GM23338 (cell line): ENCODE measurements around the gene CPAMD8. TPM values are rescaled to one million over a fixed set of nuclear protein-coding genes. Genes with fewer than 3 reads are reported as not detected.
A peak's percentile ranks its signal among the peaks of the same experiment; 100 is the strongest.

Experiments
- ATAC-seq: fragments of 200-7000 bp; cut with Tn5 transposase; 3 replicates; pipeline ENCODE4 v1.9.1; 2020
- DNase-seq: peaks from one replicate; pipeline ENCODE4 v3.0.0-alpha.2; 2015; ENCODE audit warnings: low spot score
- H2AFZ ChIP-seq: fragments of 200-600 bp; sonication (generic); 2 replicates; pipeline ENCODE4 v1.8.0; 2016; ENCODE audit warnings: antibody characterized with exemption, mild to moderate bottlenecking, moderate library complexity
- H3F3A ChIP-seq: fragments of 200-600 bp; sonication (generic); replicated peaks from 2 replicates; pipeline ENCODE4 v1.8.0; 2017; ENCODE audit warnings: antibody characterized with exemption, mixed run types, low read depth
- H3K27ac ChIP-seq: fragments of 200-600 bp; sonication (generic); 2 replicates; pipeline ENCODE4 v1.6.1; 2016; ENCODE audit warnings: low read depth
- H3K27me3 ChIP-seq: fragments of 200-600 bp; sonication (generic); 2 replicates; pipeline ENCODE4 v1.8.0; 2016; ENCODE audit warnings: mild to moderate bottlenecking, mixed run types, moderate library complexity; ENCODE audit not compliant: insufficient read depth
- H3K36me3 ChIP-seq: fragments of 200-600 bp; sonication (generic); 2 replicates; pipeline ENCODE4 v1.8.0; 2016; ENCODE audit warnings: mild to moderate bottlenecking; ENCODE audit not compliant: insufficient read depth
- H3K4me1 ChIP-seq: fragments of 200-600 bp; sonication (generic); 2 replicates; pipeline ENCODE4 v1.8.0; 2016; ENCODE audit warnings: mild to moderate bottlenecking, moderate library complexity; ENCODE audit not compliant: insufficient read depth
- H3K4me2 ChIP-seq: fragments of 200-600 bp; sonication (generic); 2 replicates; pipeline ENCODE4 v1.7.1; 2017; ENCODE audit warnings: mixed run types
- H3K4me3 ChIP-seq: fragments of 200-600 bp; sonication (generic); 2 replicates; pipeline ENCODE4 v1.6.1; 2016; ENCODE audit warnings: mixed run types
- H3K79me2 ChIP-seq: fragments of 200-600 bp; sonication (generic); replicated peaks from 2 replicates; pipeline ENCODE4 v1.8.0; 2017; ENCODE audit warnings: mild to moderate bottlenecking; ENCODE audit not compliant: insufficient read depth
- H3K9me2 ChIP-seq: fragments of 200-600 bp; sonication (generic); 2 replicates; pipeline ENCODE4 v1.8.0; 2017; ENCODE audit not compliant: insufficient read depth
- H4K20me1 ChIP-seq: fragments of 200-600 bp; sonication (generic); replicated peaks from 2 replicates; pipeline ENCODE4 v1.8.0; 2017; ENCODE audit warnings: mild to moderate bottlenecking; ENCODE audit not compliant: insufficient read depth
- H3K27ac Mint-ChIP-seq: 2 replicates; pipeline ENCODE4 v1.8.0; 2020; ENCODE audit warnings: inconsistent platforms, mild to moderate bottlenecking, moderate library complexity, mixed read lengths
- H3K27me3 Mint-ChIP-seq: 3 replicates; pipeline ENCODE4 v1.8.0; 2022; ENCODE audit warnings: low read depth, mild to moderate bottlenecking, moderate library complexity, mixed read lengths, inconsistent platforms; ENCODE audit not compliant: insufficient read depth, poor library complexity
- H3K36me3 Mint-ChIP-seq: 3 replicates; pipeline ENCODE4 v1.8.0; 2021; ENCODE audit warnings: low read depth, mild to moderate bottlenecking, inconsistent platforms, moderate library complexity, mixed read lengths
- H3K4me1 Mint-ChIP-seq: 3 replicates; pipeline ENCODE4 v1.8.0; 2020; ENCODE audit warnings: mild to moderate bottlenecking, inconsistent platforms, mixed read lengths
- H3K4me3 Mint-ChIP-seq: 3 replicates; pipeline ENCODE4 v1.8.0; 2021; ENCODE audit warnings: moderate library complexity, mild to moderate bottlenecking, inconsistent platforms, mixed read lengths
- H3K9me3 Mint-ChIP-seq: 3 replicates; pipeline ENCODE4 v1.8.0; 2020; ENCODE audit warnings: moderate library complexity, mild to moderate bottlenecking, inconsistent platforms, mixed read lengths
- ETS1 ChIP-seq: IDR thresholded peaks from 2 replicates; pipeline ENCODE4 v1.6.1; 2016; ENCODE audit warnings: antibody characterized with exemption
- EZH2 ChIP-seq: fragments of 200-600 bp; sonication (generic); IDR thresholded peaks from one replicate; pipeline ENCODE4 v1.8.0; 2017; ENCODE audit warnings: antibody characterized with exemption, mild to moderate bottlenecking, low read depth; ENCODE audit not compliant: unreplicated experiment
- EZH2phosphoT487 ChIP-seq: fragments of 200-600 bp; sonication (generic); IDR thresholded peaks from one replicate; pipeline ENCODE4 v1.8.1; 2018; ENCODE audit warnings: antibody characterized with exemption; ENCODE audit not compliant: unreplicated experiment
- JUNB ChIP-seq: IDR thresholded peaks from one replicate; pipeline ENCODE4 v1.6.1; 2016; ENCODE audit warnings: antibody characterized with exemption; ENCODE audit not compliant: unreplicated experiment
- NANOG ChIP-seq: IDR thresholded peaks from 2 replicates; pipeline ENCODE4 v1.6.1; 2016; ENCODE audit warnings: antibody characterized with exemption, borderline replicate concordance
- POLR2AphosphoS5 ChIP-seq: IDR thresholded peaks from 2 replicates; pipeline ENCODE4 v1.6.1; 2016; ENCODE audit warnings: antibody characterized with exemption, low read depth
- STAT1 ChIP-seq: IDR thresholded peaks from one replicate; pipeline ENCODE4 v1.6.1; 2016; ENCODE audit warnings: antibody characterized with exemption; ENCODE audit not compliant: unreplicated experiment
- ZNF331 ChIP-seq: fragments of 250-450 bp; sonication (Bioruptor Pico); IDR thresholded peaks from 2 replicates; pipeline ENCODE4 v1.5.0; 2020; ENCODE audit warnings: low read depth, mild to moderate bottlenecking, moderate library complexity
- polyA plus RNA-seq: library from polyadenylated mRNA; unstranded; fragments of >200 nt; fragmentation: Nextera tagmentation; extraction: Ambion mirVana; gene quantifications from 2 replicates; pipeline ENCODE4 v1.2.1, GENCODE V29; 2016
- total RNA-seq: library from RNA; depleted of rRNA; stranded (reverse); fragments of >200 nt; shearing (Covaris generic); gene quantifications from 2 replicates; pipeline ENCODE4 v1.2.3, GENCODE V29; 2014
- TF ChIP-seq, protein P1 (sequence below), 2 experiments: fragments of 200-600 bp in 1 of 2; sonication (generic) in 1 of 2; conservative IDR thresholded peaks; 2 replicates each; pipeline versions ENCODE4 v1.5.1 to v1.6.1; 2016 to 2017; ENCODE audit warnings: antibody characterized with exemption in 2 of 2, low read depth in 2 of 2, mild to moderate bottlenecking in 2 of 2, moderate library complexity in 1 of 2

CPAMD8 gene
- total and polyA plus RNA-seq, 2 experiments from 2014 or later: 4.4 to 11.8 TPM

DNA sequence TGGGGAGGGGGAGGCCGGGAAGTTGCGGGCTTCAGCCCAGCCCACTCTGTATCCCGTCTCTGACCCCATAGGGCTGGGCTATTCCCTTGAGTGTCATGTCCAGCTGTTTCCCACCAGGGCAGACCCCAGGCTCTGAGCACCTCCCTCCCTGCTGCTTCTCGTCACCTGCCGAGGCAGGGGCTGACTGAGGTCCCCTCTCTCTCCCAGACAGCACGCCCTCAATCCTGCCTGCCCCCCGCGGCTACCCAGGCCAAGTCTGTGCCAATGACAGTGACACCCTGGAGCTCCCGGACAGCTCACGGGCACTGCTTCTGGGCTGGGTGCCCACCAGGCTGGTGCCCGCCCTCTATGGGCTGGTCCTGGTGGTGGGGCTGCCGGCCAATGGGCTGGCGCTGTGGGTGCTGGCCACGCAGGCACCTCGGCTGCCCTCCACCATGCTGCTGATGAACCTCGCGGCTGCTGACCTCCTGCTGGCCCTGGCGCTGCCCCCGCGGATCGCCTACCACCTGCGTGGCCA lies 137.2 kb downstream of the CPAMD8 start (continued):
- TF ChIP-seq, protein P1, sequence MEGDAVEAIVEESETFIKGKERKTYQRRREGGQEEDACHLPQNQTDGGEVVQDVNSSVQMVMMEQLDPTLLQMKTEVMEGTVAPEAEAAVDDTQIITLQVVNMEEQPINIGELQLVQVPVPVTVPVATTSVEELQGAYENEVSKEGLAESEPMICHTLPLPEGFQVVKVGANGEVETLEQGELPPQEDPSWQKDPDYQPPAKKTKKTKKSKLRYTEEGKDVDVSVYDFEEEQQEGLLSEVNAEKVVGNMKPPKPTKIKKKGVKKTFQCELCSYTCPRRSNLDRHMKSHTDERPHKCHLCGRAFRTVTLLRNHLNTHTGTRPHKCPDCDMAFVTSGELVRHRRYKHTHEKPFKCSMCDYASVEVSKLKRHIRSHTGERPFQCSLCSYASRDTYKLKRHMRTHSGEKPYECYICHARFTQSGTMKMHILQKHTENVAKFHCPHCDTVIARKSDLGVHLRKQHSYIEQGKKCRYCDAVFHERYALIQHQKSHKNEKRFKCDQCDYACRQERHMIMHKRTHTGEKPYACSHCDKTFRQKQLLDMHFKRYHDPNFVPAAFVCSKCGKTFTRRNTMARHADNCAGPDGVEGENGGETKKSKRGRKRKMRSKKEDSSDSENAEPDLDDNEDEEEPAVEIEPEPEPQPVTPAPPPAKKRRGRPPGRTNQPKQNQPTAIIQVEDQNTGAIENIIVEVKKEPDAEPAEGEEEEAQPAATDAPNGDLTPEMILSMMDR (conservative IDR thresholded peaks at IDR 0.05; ENCODE audit: low read depth in 2 of 2): no peak
- TF ChIP-seq JUNB: no peak
- no peak for TF ChIP-seq EZH2
- TF ChIP-seq ETS1: no peak
- TF ChIP-seq STAT1: no peak
- no peak for TF ChIP-seq ZNF331 (CRISPR knock-in tag)
- TF ChIP-seq EZH2phosphoT487: no peak
- no peak for TF ChIP-seq POLR2AphosphoS5
- TF ChIP-seq NANOG: no peak

- peak; percentile 7; the same call in 2 of the 3 replicates for ATAC-seq
These were observed 137.8 kb downstream of the CPAMD8 start, which contains the start of gene F2RL3 for GRCh38 chr19:16888629-16889365. Gene F2RL3, plus strand, starts transcription at chr19:16888999. Its CDS starts 191 bp downstream, at chr19:16889190.

More at GRCh38 chr19:16888629-16889365, 137.8 kb downstream of the CPAMD8 start, which contains the start of gene F2RL3:
- Mint-ChIP-seq H3K27me3 (peaks cover 6% of the 10 kb centered on the region), H3K4me3 (no peak within 1 kb of the TSS), H3K36me3 (no peaks in the 10 kb centered on the region), H3K4me1 (peaks cover 3% of the 10 kb centered on the region; the same call in 2 of the 3 replicates), H3K9me3 (peaks cover 2% of the 10 kb centered on the region; the same call in 1 of the 3 replicates), H3K27ac (no peak within 1 kb of the TSS)
- Histone ChIP-seq H3K9me2 (no peaks in the 10 kb centered on the region), H3F3A (no peaks in the 10 kb centered on the region), H3K27ac (no peak within 1 kb of the TSS), H2AFZ (no peak within 1 kb of the TSS), H4K20me1 (no peaks in the 10 kb centered on the region), H3K79me2 (no peaks in the 10 kb centered on the region), H3K36me3 (no peaks in the 10 kb centered on the region), H3K4me3 (no peak within 1 kb of the TSS), H3K27me3 (no peaks in the 10 kb centered on the region), H3K4me1 (no peaks in the 10 kb centered on the region; the same call in 1 of the 2 replicates), H3K4me2 (no peak within 1 kb of the TSS)
- DNase-seq: peak; percentile 39
- TF ChIP-seq STAT1: no peak
